GM18909 (cell line): ENCODE measurements around the gene GAP43.
"Not testable (repeated sequence)": the region's sequence is repeated elsewhere in the genome, so short reads cannot be mapped to it uniquely, and the experiment has no call there.

Source experiments
- ATAC-seq: cut with Tn5 transposase; IDR thresholded peaks from one replicate; pipeline ENCODE4 v1.9.1; 2021; ENCODE audit warnings: mild to moderate bottlenecking; ENCODE audit not compliant: unreplicated experiment, poor library complexity

Gene GAP43

GRCh38 chr3:115736341-115736740, 113.0 kb downstream of the GAP43 start:
- not testable (repeated sequence) for ATAC-seq

GRCh38 chr3:115741650-115742049, 118.3 kb downstream of the GAP43 start:
- ATAC-seq = no peak

- ATAC-seq = not testable (repeated sequence)
Measured at GRCh38 chr3:115744516-115744915, 121.2 kb downstream of the GAP43 start.

- ATAC-seq = not testable (repeated sequence)
Measured at GRCh38 chr3:115752978-115753377, 129.7 kb downstream of the GAP43 start.

GRCh38 chr3:115758076-115758763, 134.9 kb downstream of the GAP43 start:
- ATAC-seq = no peak

- no peak for ATAC-seq
Measured at GRCh38 chr3:115760716-115761115, 137.4 kb downstream of the GAP43 start.

GRCh38 chr3:115761927-115762305, 138.6 kb downstream of the GAP43 start:
- no peak for ATAC-seq

GRCh38 chr3:115766587-115767482, 143.5 kb downstream of the GAP43 start:
- ATAC-seq = no peak

GRCh38 chr3:115768661-115769060, 145.4 kb downstream of the GAP43 start:
- no peak for ATAC-seq
